Tongue (tissue), 2 donors: ENCODE data around the gene ERGIC1. TPM values are rescaled to one million over a fixed set of nuclear protein-coding genes. Genes with fewer than 3 reads are reported as not detected.
"Not testable (repeated sequence)": the region's sequence is repeated elsewhere in the genome, so short reads cannot be mapped to it uniquely, and the experiment has no call there.

Source experiments
- DNase-seq: peaks from one replicate; pipeline ENCODE4 v3.0.0-alpha.2; 2015
- total RNA-seq: library from RNA; depleted of rRNA; stranded (reverse); fragments of >200 nt; gene quantifications from one replicate; pipeline ENCODE4 v1.2.3, GENCODE V29; 2014

The ERGIC1 gene
- total RNA-seq, 1 donor from 2014 or later, result 67.5 TPM

GRCh38 chr5:172881691-172882370 lies 47.8 kb downstream of the ERGIC1 start:
- DNase-seq, result no peak

DNA sequence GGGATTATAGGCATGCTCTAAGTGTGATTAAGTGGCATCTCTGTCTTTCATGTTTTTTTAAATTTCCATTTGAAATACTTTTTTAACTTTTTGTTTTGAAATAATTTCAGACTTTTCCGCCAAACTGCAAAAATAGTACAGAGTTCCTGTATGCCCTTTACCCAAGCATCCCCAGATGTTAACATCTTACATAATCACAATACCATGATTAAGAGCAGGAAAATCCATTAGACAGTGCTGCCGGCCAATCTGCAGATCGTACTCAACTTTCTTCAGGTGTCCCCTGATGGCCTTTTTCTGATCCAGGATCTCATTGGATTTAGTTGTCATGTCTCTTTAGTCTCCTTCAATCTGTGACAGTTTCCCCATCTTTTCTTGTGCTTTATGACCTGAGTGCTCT lies 49.0 kb downstream of the ERGIC1 start:
- no peak for DNase-seq

GRCh38 chr5:172885597-172886340 lies 51.7 kb downstream of the ERGIC1 start:
- no peak for DNase-seq

- DNase-seq, result no peak
Observed at GRCh38 chr5:172886476-172886875, 52.4 kb downstream of the ERGIC1 start.

DNA sequence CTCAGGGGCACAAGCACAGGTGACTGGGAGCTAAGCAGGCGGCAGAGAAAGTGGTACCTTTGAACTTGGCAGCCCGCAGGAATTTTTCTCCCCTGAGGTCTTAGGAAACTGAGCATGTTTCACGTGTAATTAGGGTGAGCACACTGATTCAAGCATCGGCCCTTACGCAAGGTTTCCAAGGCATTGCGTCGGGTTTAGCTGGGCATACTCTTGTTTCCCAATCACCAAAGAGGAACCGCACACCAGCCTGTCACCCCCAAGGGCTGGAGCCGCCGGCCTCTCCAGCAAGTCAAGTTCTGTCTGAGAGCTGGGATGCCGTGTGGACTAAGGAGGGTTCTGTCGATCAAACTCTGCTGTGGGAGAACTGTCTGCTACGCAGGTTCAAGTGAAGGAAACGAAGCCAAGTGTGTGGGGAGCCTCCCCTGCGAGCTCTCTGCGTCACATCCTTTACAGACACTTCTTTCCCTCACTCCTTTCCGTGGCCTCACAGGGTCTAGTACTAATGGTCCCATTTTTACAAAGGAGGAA lies 53.0 kb downstream of the ERGIC1 start:
- peak; percentile 83 for DNase-seq

- DNase-seq, result peak; percentile 79
Observed at GRCh38 chr5:172887692-172888091, 53.6 kb downstream of the ERGIC1 start.

DNA sequence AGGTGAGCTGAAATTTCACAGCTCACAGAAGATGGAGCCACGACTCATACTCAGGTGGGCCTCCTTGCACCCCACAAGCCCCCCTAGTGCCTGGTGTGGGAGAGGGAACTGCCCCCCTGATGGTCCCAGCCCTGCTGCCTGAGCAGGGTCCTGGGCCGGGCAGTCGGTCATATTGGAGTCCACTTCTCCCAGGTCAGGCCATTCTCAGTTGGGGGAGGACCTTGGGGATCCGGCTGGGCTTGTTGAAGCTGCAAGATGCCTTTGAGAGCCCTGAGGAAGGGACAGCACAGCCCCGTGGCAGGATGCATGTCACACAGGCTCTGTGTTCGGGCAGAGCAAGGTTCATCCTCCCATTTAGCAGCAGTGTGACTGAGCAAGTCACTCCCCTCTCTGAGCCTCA lies 56.6 kb downstream of the ERGIC1 start:
- DNase-seq, result no peak

- peak; percentile 67 for DNase-seq
Observed at GRCh38 chr5:172891716-172892421, 57.8 kb downstream of the ERGIC1 start.

- DNase-seq, result no peak
Observed at GRCh38 chr5:172892713-172893112, 58.7 kb downstream of the ERGIC1 start.

DNA sequence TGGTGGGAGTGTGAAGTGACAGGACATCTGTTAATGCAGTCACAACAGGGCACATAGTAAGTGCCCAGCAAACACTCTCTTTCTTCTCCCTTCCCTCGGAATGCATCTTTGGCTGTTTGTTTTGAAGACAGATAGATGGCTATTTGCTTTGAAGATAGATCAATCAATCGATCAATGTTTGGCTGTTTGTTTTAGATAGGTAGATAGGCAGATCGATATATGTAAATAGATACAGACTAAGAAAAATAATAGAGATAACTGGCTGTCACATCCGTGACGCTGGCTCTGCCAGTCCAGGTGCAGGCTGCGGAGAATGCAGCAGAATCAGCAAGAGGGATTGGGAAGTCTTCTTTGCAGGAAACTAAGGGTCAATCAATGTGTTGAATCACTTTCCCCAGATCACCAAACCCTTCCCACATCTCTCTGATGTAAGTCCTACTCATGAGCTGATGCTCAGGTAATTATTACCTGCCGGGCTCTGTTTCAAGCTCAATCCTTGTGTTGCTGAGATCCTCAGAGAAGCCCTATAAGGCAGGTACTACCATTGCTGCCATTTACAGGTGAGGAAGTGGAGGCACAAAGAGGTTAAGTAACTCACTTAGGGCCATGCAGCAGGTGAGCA lies 60.8 kb downstream of the ERGIC1 start:
- no peak for DNase-seq

GRCh38 chr5:172895549-172895948 lies 61.5 kb downstream of the ERGIC1 start:
- no peak for DNase-seq

DNA sequence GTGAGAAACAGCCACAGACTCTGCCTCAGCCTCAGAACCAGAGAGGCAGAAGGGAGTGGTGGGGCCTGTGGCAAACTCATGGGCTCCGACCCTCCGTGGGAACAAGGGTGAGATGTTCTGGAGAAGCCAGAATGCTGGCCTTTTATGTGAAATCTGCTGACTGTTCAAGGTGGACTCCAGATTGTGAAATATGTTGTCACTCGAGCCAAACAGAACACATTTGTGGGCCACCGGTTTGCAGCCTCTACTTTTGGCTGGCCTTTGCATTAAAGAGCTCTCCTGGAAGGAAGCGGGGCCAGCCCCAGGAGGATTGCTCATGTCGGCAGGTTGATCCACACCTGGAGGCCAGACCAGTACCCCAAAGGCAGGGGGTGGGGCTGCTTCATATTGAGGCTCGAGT lies 62.4 kb downstream of the ERGIC1 start:
- DNase-seq, result no peak

DNA sequence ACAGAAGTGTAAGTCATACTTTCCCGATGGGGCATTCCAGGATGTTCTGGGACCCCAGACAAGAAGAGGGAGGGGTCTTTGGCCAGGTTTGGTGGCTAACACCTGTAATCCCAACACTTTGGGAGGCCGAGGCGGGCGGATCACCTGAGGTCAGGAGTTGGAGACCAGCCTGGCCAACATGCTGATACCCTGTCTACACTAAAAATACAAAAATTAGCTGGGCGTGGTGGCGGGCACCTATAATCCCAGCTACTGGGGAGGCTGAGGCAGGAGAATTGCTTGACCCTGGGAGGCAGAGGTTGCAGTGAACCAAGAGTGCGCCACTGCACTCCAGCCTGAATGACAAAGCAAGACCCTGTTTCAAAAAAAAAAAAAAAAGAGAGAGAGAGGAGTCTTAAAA lies 63.0 kb downstream of the ERGIC1 start:
- not testable (repeated sequence) for DNase-seq

DNA sequence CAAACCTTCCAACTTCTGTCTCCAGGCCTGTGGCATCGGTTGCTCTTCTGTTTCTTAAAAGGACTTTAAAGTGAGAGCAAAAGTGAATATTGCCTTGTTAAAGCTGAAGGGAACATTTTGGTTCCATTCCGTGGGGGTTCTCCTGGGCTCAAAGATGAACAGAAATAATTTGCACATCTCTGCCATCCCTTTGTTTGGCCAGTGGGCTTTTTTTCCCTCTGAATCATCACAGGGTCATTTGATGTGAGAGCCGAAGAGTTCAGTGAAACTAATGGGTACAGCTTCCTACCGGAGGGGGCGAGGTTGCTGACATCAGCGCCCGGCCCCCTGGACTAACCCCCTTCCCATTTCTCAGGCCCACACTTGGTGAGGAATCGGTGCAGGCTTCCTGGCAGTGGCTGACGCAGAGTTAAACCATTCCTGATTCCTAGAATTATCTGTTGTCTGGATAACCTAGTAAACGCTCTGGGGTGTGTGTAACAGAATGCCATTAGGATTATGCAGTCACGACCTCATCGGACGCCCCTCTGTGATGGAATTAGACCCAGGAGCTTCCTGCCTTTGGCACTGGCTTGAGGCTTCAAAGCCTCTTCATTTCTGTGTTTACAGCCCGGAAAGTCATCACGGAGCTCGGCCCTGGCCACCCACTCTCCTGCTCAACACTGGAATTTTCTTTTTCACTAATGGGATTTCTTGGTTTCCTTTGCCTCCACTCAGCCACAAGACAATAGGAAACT lies 63.6 kb downstream of the ERGIC1 start:
- DNase-seq, result no peak

DNA sequence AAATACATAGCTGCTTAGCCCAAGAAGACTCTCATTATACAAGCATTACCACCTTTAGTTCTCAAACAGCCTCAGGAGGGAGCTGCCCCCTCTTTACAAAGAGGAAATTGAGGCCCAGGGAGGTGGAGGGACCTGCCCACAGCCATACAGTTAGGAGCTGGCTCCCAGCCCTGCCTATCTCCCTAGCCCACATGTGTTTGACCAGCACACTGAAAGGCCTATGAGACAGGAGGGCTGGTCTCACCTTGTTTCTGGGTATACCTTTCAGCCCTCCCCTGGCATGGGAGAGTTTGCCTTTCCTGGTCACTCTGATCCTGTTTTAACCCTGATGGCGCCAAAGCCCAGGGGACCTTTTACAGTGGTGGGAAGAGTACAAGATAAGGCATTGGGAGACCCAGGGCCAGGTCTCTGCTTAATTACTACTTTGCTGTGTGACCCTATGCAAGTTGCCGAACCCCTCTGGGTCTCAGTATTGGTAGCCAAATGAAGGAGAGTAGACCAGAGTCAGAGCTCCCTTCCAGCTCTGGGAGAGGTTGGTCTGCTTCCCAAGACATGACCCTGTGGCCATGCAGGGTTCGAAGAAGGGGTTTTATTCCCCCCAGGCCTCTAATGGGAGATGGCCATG lies 64.3 kb downstream of the ERGIC1 start:
- no peak for DNase-seq

DNA sequence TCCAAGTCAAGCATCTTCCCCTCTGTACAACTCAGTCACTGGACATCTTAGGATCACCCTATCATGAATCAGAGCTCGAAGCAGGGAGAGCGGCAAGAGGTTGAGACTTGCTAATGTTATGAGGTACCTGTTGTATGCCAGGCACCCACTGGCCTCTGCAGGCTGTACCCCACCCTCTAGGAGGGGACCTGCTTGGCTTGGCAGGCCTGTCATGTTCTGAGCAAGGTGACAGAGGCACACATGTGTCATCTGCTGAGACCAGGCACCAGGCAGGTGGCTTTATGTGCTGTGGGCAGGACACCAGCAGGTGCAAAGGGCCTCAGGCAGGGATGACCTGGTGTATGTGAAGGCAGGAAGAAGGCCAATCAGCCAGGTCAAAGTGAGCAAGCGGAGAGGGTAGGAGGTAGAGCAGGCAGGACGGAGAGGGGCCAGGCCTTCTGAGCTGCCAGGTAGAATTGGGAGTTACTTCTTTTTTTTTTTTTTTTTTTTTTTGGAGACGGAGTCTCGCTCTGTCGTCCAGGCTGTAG lies 64.9 kb downstream of the ERGIC1 start:
- no peak for DNase-seq

DNA sequence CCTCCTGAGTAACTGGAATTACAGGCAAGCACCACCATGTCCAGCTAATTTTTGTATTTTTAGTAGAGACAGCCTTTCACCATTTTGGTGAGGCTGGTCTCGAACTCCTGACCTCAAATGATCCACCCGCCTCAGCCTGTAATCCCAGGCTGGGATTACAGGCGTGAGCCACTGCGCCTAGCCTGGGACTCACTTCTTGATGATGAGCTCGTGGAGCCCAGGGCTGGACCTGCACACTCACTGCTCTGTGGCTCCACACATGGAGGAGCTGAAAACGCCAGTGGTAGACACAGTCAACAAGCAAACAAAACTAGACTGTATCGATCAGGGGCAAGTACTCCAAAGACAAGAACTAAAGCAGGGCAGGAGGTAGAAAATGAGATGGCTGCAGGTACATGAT lies 65.4 kb downstream of the ERGIC1 start:
- DNase-seq, result no peak

- no peak for DNase-seq
Observed at GRCh38 chr5:172901012-172901780, 67.1 kb downstream of the ERGIC1 start.

DNA sequence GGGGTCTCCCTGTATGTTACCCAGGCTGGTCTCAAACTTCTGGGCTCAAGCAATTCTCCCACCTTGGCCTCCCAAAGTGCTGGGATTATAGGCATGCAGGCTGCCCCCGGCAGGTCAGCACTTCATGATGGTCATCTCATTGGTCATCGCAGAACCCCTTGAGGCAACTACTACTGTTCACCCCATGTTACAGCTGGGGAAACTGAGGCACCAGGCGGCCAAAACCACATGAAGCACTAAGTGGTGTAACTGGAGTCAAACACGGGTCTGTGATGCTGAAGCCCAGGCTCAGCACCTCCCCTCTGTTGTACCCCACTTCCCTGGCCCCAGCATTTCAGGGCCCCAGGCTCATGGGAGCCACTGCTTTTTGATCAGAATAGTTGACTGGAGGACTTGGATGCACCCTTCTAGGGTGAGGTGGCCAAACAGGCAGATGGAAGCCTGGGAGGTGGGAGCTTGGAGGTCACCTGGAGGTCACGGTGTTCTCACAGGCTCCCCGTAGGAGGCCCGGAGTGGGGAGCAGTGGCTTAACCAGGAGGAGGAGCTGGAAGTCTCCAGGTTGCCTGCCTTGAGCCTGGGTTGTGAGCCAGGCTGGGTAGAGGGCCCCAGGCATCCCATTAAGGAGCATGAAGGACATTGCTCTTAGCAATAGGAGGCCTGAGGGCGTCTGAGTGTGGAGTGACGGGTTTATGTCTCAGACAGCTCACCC lies 67.9 kb downstream of the ERGIC1 start:
- no peak for DNase-seq
